K562 treated with DMSO at 1 percent for 48 hours (cell line): ENCODE results near the gene GYPB. TPM values are rescaled to one million over a fixed set of nuclear protein-coding genes. Genes with fewer than 3 reads are reported as not detected.

ENCODE experiments used
- total RNA-seq: library from RNA; unstranded; fragments of 300-600 nt; gene quantifications from 2 replicates; pipeline ENCODE4 v1.2.3, GENCODE V29; 2022; ENCODE audit warnings: low replicate concordance; ENCODE audit errors: extremely low read depth

GYPB gene
- total RNA-seq = not detected in 2 replicates

DNA sequence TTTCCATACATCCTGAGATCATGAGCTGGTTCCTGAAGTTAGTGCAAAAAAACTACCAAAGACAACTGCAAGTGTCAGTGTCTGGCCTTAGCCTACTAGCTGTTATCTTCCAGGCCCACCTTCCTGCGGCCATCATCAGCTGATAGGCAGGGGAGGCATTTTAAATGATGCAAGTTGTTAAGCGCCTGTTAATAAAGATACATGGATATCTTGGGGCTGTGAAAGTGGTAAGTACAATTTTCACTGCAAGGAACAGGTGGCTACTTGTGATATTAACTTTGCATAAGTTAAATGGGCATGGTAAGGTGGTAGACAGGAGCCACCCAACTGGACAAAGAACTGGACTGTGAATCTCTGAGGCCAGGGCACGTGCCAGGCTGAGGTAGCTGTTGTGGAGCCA lies at the start of gene GYPB:
TSS of gene GYPB (minus strand) at position 104 of the 400 bp plus-strand sequence. CDS start at position 11, 93 bp downstream.

Other genes with a start within 250 kb of the GYPB start
- not detected in 2 replicates for gene GYPE, start 113.8 kb downstream of the GYPB start, total RNA-seq
- gene GYPA, start 121.3 kb upstream of the GYPB start, total RNA-seq = not detected in 2 replicates